T-helper 1 cell (primary cell): ENCODE results near the gene SEC14L1.

Experiments
- DNase-seq, 5 donors: peaks; one replicate each; pipeline ENCODE4 v3.0.0-alpha.2; 2012 to 2020

SEC14L1 gene

GRCh38 chr17:77163511-77164280, 22.9 kb downstream of the SEC14L1 start:
- DNase-seq: no peak

DNA sequence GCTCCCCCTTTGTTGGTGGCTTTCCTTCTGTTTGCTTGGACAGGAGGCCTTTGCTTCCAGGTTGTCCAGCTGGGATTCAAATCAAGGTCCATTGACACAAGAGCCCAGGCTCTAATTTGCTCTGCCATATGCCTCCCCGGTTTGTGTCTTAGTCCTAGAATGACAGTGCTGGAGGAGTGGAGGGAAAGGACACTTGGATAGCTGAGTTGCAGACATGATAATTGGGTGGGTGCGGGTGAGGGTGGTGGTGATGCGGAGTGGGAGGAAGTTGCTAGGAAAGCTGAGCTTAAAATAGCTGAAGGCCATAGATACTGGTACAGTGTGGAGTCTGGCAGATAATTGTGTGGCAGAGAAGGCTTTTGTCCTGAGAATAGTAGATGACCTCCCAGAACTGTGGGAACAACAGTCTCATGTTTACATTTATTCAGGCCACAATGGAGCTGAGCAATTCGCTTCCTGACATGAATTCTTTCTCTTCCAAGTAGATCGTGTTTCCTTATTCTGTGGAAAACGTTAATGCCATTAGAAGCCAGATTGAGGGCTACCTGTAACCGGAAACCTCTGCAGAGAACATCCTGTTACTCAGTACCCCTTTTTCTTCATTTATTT, 23.8 kb downstream of the SEC14L1 start:
- DNase-seq: no peak

DNA sequence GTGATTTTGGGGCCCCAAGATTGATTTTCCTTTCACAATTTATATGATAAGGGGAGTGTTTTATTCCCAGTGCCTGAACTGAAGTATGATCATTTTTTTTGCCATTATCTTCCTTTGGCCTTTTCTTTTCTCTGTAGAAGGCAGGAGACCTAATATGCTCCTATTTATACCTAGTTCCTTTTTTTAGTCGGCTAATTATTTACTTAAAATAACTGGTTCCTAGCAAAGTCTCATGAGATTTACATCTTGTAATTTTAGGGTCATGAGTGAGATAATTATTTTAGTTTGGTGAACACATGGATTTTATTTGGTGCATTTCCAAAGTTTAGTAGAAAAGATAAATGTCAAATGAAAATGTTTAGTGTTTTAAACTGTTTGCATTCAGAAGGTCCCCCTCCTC, 24.8 kb downstream of the SEC14L1 start:
- DNase-seq: no peak

DNA sequence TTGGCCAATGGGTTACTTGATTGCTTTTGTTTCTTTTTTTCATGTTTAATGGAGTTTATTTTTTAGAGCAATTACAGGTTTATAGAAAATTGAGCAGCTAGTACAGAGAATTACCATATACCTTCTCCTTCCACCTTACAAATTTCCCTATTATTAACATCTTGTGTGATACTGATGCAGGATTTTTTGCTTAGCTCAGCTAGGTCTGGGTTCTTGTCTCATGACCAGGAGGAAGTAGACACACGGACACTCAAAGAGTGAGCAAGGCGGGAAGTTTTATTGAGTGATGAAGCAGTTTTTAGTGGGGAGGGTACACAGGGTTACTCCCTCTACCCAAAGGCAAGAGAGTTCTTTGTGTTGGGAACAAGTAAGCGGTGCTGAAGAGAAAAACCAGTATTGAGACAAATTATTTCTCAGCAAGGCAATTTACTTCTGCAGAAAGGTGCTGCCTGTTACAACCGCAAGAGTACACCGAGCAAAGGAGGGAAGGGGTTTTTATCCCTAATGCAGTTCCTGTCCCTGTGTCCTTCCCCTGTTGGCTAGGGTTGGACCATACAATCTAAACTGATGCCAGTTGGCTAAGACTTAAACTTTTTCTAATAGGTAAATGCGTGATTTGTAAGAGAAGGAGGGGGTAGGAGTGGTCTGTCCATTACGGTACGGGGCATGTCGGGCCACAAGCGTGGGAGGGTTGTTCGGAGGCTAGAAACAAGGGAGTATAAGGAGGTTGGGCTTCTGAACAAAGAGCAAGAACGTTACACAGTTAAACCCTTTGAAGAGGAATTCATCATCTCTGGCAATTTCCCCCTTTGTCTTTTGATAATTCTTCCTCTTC, 26.9 kb downstream of the SEC14L1 start:
- DNase-seq: no peak

DNA sequence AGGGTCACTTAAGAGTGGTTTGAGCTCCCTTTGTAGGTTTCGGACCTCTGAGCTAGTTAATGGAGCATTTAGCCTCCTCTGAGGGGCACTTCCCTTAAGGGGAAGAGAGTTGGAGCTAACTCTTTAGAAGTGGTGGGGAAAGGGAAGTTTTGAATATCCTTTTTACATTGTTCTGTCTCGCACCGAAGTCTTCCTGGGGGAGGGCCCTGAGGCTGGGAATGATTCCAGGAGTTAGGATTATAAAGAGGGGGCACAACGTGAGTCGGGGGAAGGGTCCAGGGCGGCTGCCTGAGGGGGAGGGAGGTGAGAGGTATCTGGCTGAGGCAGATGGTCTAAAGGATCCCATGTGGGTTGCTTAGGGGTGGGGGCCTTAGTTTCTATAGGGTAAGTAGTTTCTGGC, 32.3 kb downstream of the SEC14L1 start:
- no peak for DNase-seq

GRCh38 chr17:77174928-77175661, 34.3 kb downstream of the SEC14L1 start:
- no peak for DNase-seq

- no peak for DNase-seq
Measured at GRCh38 chr17:77177002-77177741, 36.4 kb downstream of the SEC14L1 start.

- no peak for DNase-seq
Measured at GRCh38 chr17:77178050-77178449, 37.3 kb downstream of the SEC14L1 start.

DNA sequence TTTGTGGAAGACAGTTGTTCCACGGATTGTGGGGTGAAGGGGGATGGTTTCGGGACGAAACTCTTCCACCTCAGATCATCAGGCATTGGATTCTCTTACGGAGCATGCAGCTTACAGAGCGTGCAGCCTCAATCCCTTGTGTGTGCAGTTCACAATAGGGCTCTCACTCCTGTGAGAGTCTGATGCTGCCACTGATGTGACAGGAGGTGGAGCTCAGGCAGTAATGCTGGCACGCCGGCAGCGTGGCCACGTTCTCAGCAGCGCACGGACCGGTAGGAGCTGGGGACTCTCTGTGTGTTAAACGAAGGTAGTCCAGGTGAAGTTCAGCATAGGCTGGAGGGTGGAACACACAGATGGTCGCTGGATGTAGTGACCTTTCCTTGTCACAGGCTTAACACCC, 37.8 kb downstream of the SEC14L1 start:
- no peak for DNase-seq

- no peak for DNase-seq
Measured at GRCh38 chr17:77180503-77181357, 40.0 kb downstream of the SEC14L1 start.

- DNase-seq: peak in 1 of 5 donors; percentile 6
Measured at GRCh38 chr17:77182205-77183172, 41.7 kb downstream of the SEC14L1 start.

- DNase-seq: no peak
Measured at GRCh38 chr17:77184474-77184873, 43.7 kb downstream of the SEC14L1 start.

DNA sequence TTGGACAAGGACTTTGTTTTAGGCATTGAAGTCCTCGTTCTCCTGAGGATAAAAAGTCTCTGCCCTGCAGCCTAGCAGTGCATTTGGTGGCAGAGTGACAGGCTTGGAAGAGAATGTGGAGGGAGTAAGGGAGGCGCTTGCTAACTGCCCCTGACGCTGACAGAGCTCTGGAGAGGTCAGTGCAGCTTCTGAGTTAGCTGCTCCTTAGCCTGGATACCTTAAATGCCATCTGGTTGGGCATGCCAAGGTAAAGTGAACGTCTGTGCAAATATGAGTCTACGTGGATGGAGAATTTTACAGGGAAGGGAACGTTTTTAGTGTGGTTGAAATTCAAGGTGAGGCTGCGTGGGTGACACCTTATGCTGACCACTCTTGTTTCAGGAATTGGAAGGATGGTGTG, 44.4 kb downstream of the SEC14L1 start:
- no peak for DNase-seq

- DNase-seq: peak in 1 of 5 donors; percentile 33
Measured at GRCh38 chr17:77186141-77186604, 45.4 kb downstream of the SEC14L1 start.

GRCh38 chr17:77188084-77189066, 47.6 kb downstream of the SEC14L1 start:
- DNase-seq: peak in 2 of 5 donors; percentile 3 to 8

DNA sequence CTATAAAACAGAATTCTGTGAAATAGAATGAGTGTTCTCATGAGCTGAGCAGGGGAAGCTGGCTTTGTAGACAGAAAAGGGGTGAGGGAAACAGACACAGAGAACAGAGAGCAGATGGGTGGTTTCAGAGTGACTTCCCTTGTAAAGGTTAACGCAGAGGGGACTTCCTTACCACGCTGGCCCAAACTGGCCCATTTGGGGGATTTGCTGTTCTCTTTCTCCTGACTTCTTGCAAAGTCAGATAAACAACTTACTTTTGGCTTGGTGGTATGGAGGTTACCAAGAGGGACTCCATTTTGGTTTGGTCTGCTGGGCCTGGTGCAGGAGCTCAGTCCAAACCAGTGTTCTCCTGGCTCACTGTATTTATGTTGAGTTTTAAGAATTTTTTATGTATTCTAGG, 48.4 kb downstream of the SEC14L1 start:
- DNase-seq: peak in 1 of 5 donors; percentile 48

GRCh38 chr17:77190576-77190975, 49.8 kb downstream of the SEC14L1 start:
- DNase-seq: no peak

- no peak for DNase-seq
Measured at GRCh38 chr17:77191244-77191643, 50.5 kb downstream of the SEC14L1 start.
